ENCODE measurements around the gene CUL2.
"Not testable (repeated sequence)": the region's sequence is repeated elsewhere in the genome, so short reads cannot be mapped to it uniquely, and the experiment has no call there.

CUL2 gene

GRCh38 chr10:35079265-35079664 lies 10.9 kb downstream of the CUL2 start:
- no peak for DNase-seq

- no peak for DNase-seq
Measured at GRCh38 chr10:35075228-35075627, 14.9 kb downstream of the CUL2 start.

- no peak for DNase-seq
Measured at GRCh38 chr10:35074266-35074665, 15.9 kb downstream of the CUL2 start.

GRCh38 chr10:35070521-35070920 lies 19.6 kb downstream of the CUL2 start:
- DNase-seq = no peak

- no peak for DNase-seq
Measured at GRCh38 chr10:35063837-35064454, 26.2 kb downstream of the CUL2 start.

GRCh38 chr10:35059481-35059880 lies 30.7 kb downstream of the CUL2 start:
- no peak for DNase-seq

GRCh38 chr10:35058686-35059085 lies 31.5 kb downstream of the CUL2 start:
- DNase-seq = no peak

GRCh38 chr10:35058134-35058533 lies 32.0 kb downstream of the CUL2 start:
- DNase-seq = no peak

GRCh38 chr10:35056686-35057085 lies 33.5 kb downstream of the CUL2 start:
- no peak for DNase-seq

- no peak for DNase-seq
Measured at GRCh38 chr10:35056133-35056532, 34.0 kb downstream of the CUL2 start.

- DNase-seq = no peak
Measured at GRCh38 chr10:35050568-35050967, 39.6 kb downstream of the CUL2 start.

GRCh38 chr10:35046074-35046473 lies 44.1 kb downstream of the CUL2 start:
- no peak for DNase-seq

- DNase-seq = not testable (repeated sequence)
Measured at GRCh38 chr10:35045275-35045674, 44.9 kb downstream of the CUL2 start.

GRCh38 chr10:35043796-35044344 lies 46.3 kb downstream of the CUL2 start:
- no peak for DNase-seq

GRCh38 chr10:35042783-35043182 lies 47.4 kb downstream of the CUL2 start:
- no peak for DNase-seq

GRCh38 chr10:35041502-35041879 lies 48.6 kb downstream of the CUL2 start:
- no peak for DNase-seq

- no peak for DNase-seq
Measured at GRCh38 chr10:35040760-35041501, 49.2 kb downstream of the CUL2 start.

GRCh38 chr10:35037104-35037503 lies 53.0 kb downstream of the CUL2 start:
- no peak for DNase-seq

GRCh38 chr10:35035606-35036005 lies 54.5 kb downstream of the CUL2 start:
- no peak for DNase-seq

- DNase-seq = no peak
Measured at GRCh38 chr10:35027567-35027966, 62.6 kb downstream of the CUL2 start.

- no peak for DNase-seq
Measured at GRCh38 chr10:35025916-35026315, 64.2 kb downstream of the CUL2 start.

- DNase-seq = no peak
Measured at GRCh38 chr10:35020481-35020880, 69.7 kb downstream of the CUL2 start.

- no peak for DNase-seq
Measured at GRCh38 chr10:35019041-35020024, 70.8 kb downstream of the CUL2 start.
